HCT116 (cell line): ENCODE results near the gene SAPCD2.

Experiments
- FOSL1 ChIP-seq: IDR thresholded peaks from 2 replicates; pipeline ENCODE4 v1.6.1; 2012; ENCODE audit warnings: low read depth
- POLR2AphosphoS5 ChIP-seq: IDR thresholded peaks from 2 replicates; pipeline ENCODE4 v1.6.1; 2011; ENCODE audit warnings: mild to moderate bottlenecking, low read depth, low read length, moderate library complexity
- TCF7L2 ChIP-seq: IDR thresholded peaks from 2 replicates; pipeline ENCODE4 v1.7.0; 2011; ENCODE audit warnings: borderline replicate concordance, inconsistent platforms; ENCODE audit not compliant: insufficient read depth, insufficient read length; ENCODE audit errors: extremely low read depth
- ZNF274 ChIP-seq: fragments of 200-500 bp; sonication (Bioruptor generic); IDR thresholded peaks from 2 replicates; pipeline ENCODE4 v1.6.1; 2014; ENCODE audit warnings: mild to moderate bottlenecking, low read depth, low read length, inconsistent platforms
- TF ChIP-seq, protein P1 (sequence below): IDR thresholded peaks from 2 replicates; pipeline ENCODE4 v1.6.1; 2012
- TF ChIP-seq, protein P2 (sequence below), 3 experiments: fragments of 200-600 bp in 1 of 3; sonication (generic) in 1 of 3; IDR thresholded peaks in 2 of 3; conservative IDR thresholded peaks in 1 of 3; 2 replicates each; pipeline ENCODE4 v1.5.1; 2012 to 2017; ENCODE audit warnings: low read depth in 2 of 3, low read length in 2 of 3, antibody characterized with exemption in 1 of 3, borderline replicate concordance in 1 of 3, control low read depth in 1 of 3, mild to moderate bottlenecking in 1 of 3, mixed read lengths in 1 of 3, mixed run types in 1 of 3, moderate library complexity in 1 of 3; ENCODE audit not compliant: insufficient read depth in 1 of 3

DNA sequence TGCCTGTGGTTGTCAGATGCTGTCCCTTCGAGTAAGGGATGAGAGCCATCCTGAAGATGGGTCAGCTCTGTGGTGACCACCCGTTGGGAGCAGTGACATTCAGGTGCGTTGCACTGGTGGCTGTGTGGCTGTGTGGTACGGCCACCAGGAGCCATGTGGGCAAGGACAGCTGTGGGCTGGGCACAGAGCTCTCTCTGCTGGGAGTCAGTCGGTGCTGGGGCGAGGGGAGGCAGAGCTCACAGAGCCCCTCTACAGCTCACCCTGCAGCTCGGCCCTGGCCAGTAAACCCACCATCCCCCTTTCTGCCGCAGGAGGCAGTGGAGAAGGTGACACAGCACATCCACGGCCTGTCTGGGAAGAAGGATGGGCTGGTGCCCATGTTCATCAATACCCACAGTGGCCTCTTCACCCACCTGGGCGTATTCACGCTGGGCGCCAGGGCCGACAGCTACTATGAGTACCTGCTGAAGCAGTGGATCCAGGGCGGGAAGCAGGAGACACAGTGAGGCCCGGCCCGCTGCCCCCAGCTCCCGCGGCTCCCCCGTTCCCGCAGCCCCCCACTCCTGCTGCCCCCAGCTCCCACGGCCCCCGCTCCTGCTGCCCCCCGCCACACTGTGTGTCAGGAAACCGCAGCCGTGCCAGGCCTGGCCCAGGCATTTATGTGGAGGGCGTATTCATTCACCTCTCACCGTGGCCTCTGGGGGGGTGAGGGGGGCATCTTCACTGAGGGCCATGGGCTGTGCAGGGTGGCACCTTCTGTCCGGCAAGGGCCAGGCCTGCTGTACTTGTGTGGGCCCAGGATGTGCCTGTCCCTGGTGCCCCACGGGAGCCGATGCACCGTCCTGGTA, 35.7 kb upstream of the SAPCD2 start:
- TF ChIP-seq TCF7L2 (no peak), POLR2AphosphoS5 (no peak), ZNF274 (no peak), FOSL1 (no peak)
- TF ChIP-seq, protein P1, sequence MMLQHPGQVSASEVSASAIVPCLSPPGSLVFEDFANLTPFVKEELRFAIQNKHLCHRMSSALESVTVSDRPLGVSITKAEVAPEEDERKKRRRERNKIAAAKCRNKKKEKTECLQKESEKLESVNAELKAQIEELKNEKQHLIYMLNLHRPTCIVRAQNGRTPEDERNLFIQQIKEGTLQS = no peak
- TF ChIP-seq, protein P2, sequence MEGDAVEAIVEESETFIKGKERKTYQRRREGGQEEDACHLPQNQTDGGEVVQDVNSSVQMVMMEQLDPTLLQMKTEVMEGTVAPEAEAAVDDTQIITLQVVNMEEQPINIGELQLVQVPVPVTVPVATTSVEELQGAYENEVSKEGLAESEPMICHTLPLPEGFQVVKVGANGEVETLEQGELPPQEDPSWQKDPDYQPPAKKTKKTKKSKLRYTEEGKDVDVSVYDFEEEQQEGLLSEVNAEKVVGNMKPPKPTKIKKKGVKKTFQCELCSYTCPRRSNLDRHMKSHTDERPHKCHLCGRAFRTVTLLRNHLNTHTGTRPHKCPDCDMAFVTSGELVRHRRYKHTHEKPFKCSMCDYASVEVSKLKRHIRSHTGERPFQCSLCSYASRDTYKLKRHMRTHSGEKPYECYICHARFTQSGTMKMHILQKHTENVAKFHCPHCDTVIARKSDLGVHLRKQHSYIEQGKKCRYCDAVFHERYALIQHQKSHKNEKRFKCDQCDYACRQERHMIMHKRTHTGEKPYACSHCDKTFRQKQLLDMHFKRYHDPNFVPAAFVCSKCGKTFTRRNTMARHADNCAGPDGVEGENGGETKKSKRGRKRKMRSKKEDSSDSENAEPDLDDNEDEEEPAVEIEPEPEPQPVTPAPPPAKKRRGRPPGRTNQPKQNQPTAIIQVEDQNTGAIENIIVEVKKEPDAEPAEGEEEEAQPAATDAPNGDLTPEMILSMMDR (IDR thresholded peaks at IDR 0.05 in 2 of 3, conservative IDR thresholded peaks at IDR 0.05 in 1 of 3; ENCODE audit: borderline replicate concordance in 1 of 3, insufficient read depth in 1 of 3, low read depth in 2 of 3, low read length in 2 of 3) = no peak
